HEK293 (cell line): Measurements from ENCODE around the gene DOK7.

Experiments used
- CTCF ChIA-PET: fragments of 350-600 bp; formaldehyde crosslinking; extraction: SDS; loops from one replicate; lab custom pipeline; 2021; ENCODE audit warnings: antibody characterized with exemption; lab: Yijun Ruan, JAX
- POLR2A ChIA-PET: fragments of 300-600 bp; formaldehyde crosslinking; extraction: SDS; loops from one replicate; lab custom pipeline; 2020; ENCODE audit warnings: antibody characterized with exemption, inconsistent platforms; lab: Yijun Ruan, JAX
- H3K27ac ChIP-seq: fragments of 200-500 bp; sonication (Bioruptor generic); 2 replicates; pipeline ENCODE4 v1.5.1; 2014; ENCODE audit warnings: low read depth, low read length, control low read depth, inconsistent platforms; ENCODE audit errors: extremely low read depth
- H3K36me3 ChIP-seq, 2 experiments: fragments of 200-500 bp in 1 of 2; sonication (Bioruptor generic) in 1 of 2; 1 replicate in 1 of 2; 2 replicates in 1 of 2; pipeline ENCODE4 v1.5.1; 2014 to 2017; ENCODE audit warnings: inconsistent platforms in 2 of 2, low read length in 2 of 2; ENCODE audit not compliant: control insufficient read depth in 2 of 2, insufficient read depth in 1 of 2
- H3K4me1 ChIP-seq: fragments of 200-500 bp; sonication (Bioruptor generic); 2 replicates; pipeline ENCODE4 v1.5.1; 2014; ENCODE audit warnings: mild to moderate bottlenecking, low read length, inconsistent platforms; ENCODE audit not compliant: control insufficient read depth, insufficient read depth
- H3K4me3 ChIP-seq: 2 replicates; pipeline ENCODE4 v1.5.1; 2011; ENCODE audit warnings: low read depth, mild to moderate bottlenecking, control low read depth, low read length, moderate library complexity
- H3K9me3 ChIP-seq: fragments of 200-500 bp; sonication (Bioruptor generic); 2 replicates; pipeline ENCODE4 v1.5.1; 2014; ENCODE audit warnings: low read depth, low read length, inconsistent platforms; ENCODE audit not compliant: control insufficient read depth, insufficient read depth
- ATF2 ChIP-seq: fragments of 450-650 bp; formaldehyde crosslinking; IDR thresholded peaks from 2 replicates; pipeline ENCODE4 v1.5.1; 2016; ENCODE audit warnings: missing biosample characterization, missing genetic modification characterization, low read depth
- EGR2 ChIP-seq: fragments of 450-650 bp; formaldehyde crosslinking; IDR thresholded peaks from 2 replicates; pipeline ENCODE4 v1.5.1; 2016; ENCODE audit warnings: low read depth, missing biosample characterization, missing genetic modification characterization
- GLIS2 ChIP-seq: fragments of 450-650 bp; formaldehyde crosslinking; IDR thresholded peaks from 2 replicates; pipeline ENCODE4 v1.5.1; 2016; ENCODE audit warnings: missing biosample characterization, missing genetic modification characterization
- PRDM4 ChIP-seq: fragments of 450-650 bp; formaldehyde crosslinking; IDR thresholded peaks from 2 replicates; pipeline ENCODE4 v1.5.1; 2017; ENCODE audit warnings: missing biosample characterization, missing genetic modification characterization
- SP2 ChIP-seq: fragments of 450-650 bp; formaldehyde crosslinking; IDR thresholded peaks from 2 replicates; pipeline ENCODE4 v1.5.1; 2016; ENCODE audit warnings: missing biosample characterization, missing genetic modification characterization
- ZNF169 ChIP-seq: fragments of 450-650 bp; formaldehyde crosslinking; IDR thresholded peaks from 2 replicates; pipeline ENCODE4 v1.5.1; 2016; ENCODE audit warnings: missing biosample characterization, missing genetic modification characterization
- ZNF223 ChIP-seq: fragments of 450-650 bp; formaldehyde crosslinking; IDR thresholded peaks from 2 replicates; pipeline ENCODE4 v1.5.1; 2016; ENCODE audit warnings: missing biosample characterization, missing genetic modification characterization
- ZNF366 ChIP-seq: fragments of 450-650 bp; formaldehyde crosslinking; conservative IDR thresholded peaks from 2 replicates; pipeline ENCODE4 v1.5.1; 2016; ENCODE audit warnings: missing biosample characterization, missing genetic modification characterization
- ZNF488 ChIP-seq: fragments of 450-650 bp; formaldehyde crosslinking; IDR thresholded peaks from 2 replicates; pipeline ENCODE4 v1.5.1; 2016; ENCODE audit warnings: missing biosample characterization, missing genetic modification characterization
- ZNF639 ChIP-seq: fragments of 450-650 bp; formaldehyde crosslinking; IDR thresholded peaks from 2 replicates; pipeline ENCODE4 v1.5.1; 2016; ENCODE audit warnings: missing biosample characterization, missing genetic modification characterization
- ZNF792 ChIP-seq: fragments of 450-650 bp; formaldehyde crosslinking; IDR thresholded peaks from 2 replicates; pipeline ENCODE4 v1.5.1; 2016; ENCODE audit warnings: missing biosample characterization, missing genetic modification characterization

Gene DOK7

GRCh38 chr4:3465698-3466671 lies 2.9 kb downstream of the DOK7 start:
- Histone ChIP-seq H3K4me1 (no peaks in the 10 kb centered on the region), H3K4me3 (no peak overlapping the region), H3K9me3 (no peaks in the 10 kb centered on the region), H3K36me3 (no peaks in the 10 kb centered on the region), H3K27ac (no peak overlapping the region)
- CTCF ChIA-PET, result interaction anchor here (0.9 kb wide), 1 partner anchor 14 kb away, joined by 4 read pairs; no protein-coding TSS in a partner anchor
- TF ChIP-seq ZNF223 (tag by site-specific recombination), result no peak
- TF ChIP-seq ZNF488, result no peak
- POLR2A ChIA-PET, result no interaction called here

- Histone ChIP-seq H3K4me1 (no peaks in the 10 kb centered on the region), H3K36me3 (no peaks in the 10 kb centered on the region), H3K9me3 (no peaks in the 10 kb centered on the region), H3K27ac (no peak overlapping the region), H3K4me3 (no peak overlapping the region)
- ChIA-PET POLR2A (no interaction called here), CTCF (no interaction called here)
- TF ChIP-seq ZNF169 (tag by site-specific recombination) (no peak), GLIS2 (tag by site-specific recombination) (0 out of 2 replicates have a peak, but pooled peaks have one; percentile 18)
Measured at GRCh38 chr4:3466691-3467600, 3.8 kb downstream of the DOK7 start.

GRCh38 chr4:3467601-3468031 lies 4.5 kb downstream of the DOK7 start:
- TF ChIP-seq PRDM4 (tag by site-specific recombination) (no peak), EGR2 (tag by site-specific recombination) (no peak), ATF2 (tag by site-specific recombination) (peak; percentile 39; the same call in 1 of the 2 replicates), SP2 (tag by site-specific recombination) (no peak)
- TF ChIP-seq, all 188 proteins: peak for 1
- ChIA-PET CTCF (no interaction called here), POLR2A (no interaction called here)
- Histone ChIP-seq H3K4me1 (no peaks in the 10 kb centered on the region), H3K4me3 (no peak overlapping the region), H3K36me3 (no peaks in the 10 kb centered on the region), H3K27ac (no peak overlapping the region), H3K9me3 (no peaks in the 10 kb centered on the region)

GRCh38 chr4:3468154-3468553 lies 5.0 kb downstream of the DOK7 start:
- no peak for TF ChIP-seq ZNF639 (tag by site-specific recombination)
- no peak for TF ChIP-seq ZNF366 (tag by site-specific recombination)
- no peak for TF ChIP-seq ZNF792
- Histone ChIP-seq H3K4me1 (no peaks in the 10 kb centered on the region), H3K36me3 (no peaks in the 10 kb centered on the region), H3K4me3 (no peak overlapping the region), H3K9me3 (no peaks in the 10 kb centered on the region), H3K27ac (no peak overlapping the region)
- ChIA-PET CTCF (no interaction called here), POLR2A (no interaction called here)
